HG02870 (cell line): ENCODE results near the gene KCNH1.

Experiments
- ATAC-seq: cut with Tn5 transposase; IDR thresholded peaks from one replicate; pipeline ENCODE4 v1.9.1; 2021; ENCODE audit warnings: mild to moderate bottlenecking, moderate library complexity; ENCODE audit not compliant: unreplicated experiment

Gene KCNH1

GRCh38 chr1:210655511-210655910 lies 478.4 kb downstream of the KCNH1 start:
- no peak for ATAC-seq

DNA sequence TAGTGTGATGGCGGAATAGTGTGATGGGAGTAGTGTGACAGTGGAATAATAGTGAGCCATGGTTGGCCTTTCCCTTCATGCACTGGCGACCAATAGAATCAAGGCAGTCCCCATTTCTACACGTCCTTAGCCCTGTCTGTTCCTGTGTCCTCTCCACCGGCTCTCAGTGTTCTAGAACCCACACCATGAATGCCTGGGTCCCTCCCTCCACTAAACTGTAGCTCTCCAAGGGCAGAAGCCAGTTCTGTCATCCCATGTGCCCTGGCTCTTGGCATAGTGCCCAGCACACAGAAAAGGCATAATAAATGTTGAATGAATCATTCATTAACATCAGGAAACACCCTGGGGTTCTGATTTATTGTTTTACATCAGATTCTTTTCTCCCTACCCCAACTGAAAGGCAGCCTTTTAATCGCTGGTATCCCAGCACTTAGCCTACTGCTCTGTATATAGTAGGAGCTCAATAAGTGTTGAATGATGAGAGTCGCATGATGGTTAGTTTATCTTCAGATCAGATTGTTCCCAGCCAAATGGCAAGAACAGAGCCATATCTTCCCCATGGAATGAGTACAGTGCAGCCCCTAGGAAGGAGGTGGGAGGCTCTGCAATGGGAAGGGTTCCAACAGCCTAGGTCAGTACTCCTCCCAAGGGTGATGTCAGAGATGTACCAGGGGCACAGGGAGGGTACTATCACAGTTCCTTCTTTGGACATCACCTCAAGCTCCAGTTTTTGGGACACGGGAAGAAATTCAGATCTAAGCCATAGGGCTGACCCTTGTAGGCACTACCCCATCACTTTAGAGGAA lies 479.6 kb downstream of the KCNH1 start:
- no peak for ATAC-seq

GRCh38 chr1:210653771-210654170 lies 480.2 kb downstream of the KCNH1 start:
- no peak for ATAC-seq

DNA sequence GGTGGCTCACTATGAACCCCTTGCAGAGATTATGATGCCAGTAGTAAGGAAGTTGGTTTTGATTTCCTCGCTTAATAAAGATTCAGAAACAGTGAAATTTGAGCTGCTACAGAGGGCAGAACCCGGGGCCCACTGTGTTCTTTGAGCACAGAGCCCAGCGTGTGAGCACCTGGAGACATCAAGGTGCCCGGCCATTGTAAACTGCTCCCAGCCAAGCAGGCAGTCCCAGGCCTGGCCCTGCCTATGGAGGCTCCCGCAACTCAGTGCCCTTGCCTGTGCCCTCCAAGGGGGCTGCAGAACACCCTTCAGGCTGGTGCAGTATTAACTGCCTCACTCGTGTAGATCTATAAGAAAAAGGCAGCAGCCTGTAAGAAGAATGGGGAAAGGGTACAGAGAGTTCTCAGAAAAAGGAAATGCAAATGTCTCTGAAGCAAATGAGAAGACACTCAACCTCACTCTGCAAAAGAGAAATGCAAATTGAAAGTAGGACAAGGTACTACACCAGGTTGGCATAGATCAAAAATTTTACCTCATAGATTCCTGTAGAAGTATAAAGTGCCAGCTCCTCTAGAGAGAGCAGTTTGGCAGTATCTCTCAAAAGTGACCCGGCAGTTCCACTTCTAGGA lies 481.5 kb downstream of the KCNH1 start:
- ATAC-seq = no peak

GRCh38 chr1:210650403-210650802 lies 483.5 kb downstream of the KCNH1 start:
- no peak for ATAC-seq

DNA sequence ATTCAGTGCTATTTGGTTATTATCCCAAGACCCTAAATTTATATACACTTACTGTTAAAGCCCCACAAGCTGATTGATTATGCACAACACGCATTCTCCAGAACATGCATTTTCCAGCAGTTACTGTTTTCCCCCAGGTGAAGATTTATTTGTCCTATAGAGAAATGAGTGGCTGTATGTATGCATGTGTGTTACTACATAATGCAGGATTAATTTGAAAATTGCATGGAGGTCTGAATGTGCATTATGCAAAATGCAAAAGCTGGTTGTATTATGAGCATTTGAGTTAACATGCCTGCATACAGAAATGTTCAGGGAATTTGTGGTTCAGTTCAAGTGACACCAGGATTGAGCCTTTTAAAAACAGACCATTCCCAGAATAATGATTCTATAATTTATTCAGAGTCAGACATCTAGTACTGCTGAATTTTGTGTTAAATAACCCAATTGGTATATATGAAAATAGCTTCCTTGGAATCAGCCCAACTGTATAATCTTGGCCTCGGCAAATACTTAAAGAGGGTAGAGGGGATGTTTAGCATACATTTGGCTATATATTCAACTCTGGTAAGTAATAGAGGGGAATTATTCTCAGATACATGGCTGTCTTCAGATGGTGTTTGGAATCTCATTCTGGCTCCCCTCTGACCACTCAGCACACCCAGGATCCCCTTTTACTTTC lies 485.2 kb downstream of the KCNH1 start:
- ATAC-seq = no peak

DNA sequence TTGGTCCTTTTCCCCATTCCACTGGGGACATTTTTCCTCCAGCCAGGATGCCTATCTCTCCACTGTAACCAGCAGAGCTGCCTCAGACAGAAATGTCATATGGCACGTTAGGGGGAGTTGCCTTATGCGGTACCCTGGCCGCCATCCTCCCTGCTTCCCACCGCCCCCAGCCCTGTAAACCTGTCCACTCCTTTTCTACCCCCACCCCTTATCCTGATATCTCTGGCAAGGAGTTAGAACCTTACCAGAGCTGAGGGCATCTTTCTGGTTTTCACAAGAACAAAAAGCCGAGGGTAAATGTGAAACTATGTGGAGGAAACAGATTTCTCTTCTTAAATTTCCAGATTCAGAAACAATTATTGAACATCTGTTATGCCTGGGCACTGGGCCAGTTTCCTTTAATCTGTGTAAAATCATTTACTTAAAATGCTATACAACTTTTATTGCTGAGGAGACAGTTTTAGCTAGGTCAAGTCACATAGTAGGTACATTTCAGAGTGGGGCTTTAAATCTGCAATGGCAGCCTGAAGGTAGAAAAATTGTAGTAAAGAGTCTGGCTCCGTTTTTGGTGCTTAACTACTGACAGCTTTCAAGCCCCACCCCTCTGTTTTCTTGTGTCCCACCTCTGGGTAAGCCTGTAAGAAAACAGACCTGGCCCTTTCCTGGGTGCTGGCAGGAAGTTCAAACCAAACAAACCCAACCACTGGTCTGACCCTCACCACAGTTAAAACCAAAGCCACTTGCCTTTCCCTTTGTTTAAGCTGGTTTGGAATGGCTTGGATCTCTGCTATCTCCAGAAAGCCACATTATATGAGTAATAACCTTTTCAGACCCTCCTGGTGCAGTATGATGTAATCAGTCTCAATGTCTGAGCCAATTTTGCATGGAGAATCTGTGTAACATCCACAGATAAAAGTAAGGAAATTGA lies 486.3 kb downstream of the KCNH1 start:
- no peak for ATAC-seq

DNA sequence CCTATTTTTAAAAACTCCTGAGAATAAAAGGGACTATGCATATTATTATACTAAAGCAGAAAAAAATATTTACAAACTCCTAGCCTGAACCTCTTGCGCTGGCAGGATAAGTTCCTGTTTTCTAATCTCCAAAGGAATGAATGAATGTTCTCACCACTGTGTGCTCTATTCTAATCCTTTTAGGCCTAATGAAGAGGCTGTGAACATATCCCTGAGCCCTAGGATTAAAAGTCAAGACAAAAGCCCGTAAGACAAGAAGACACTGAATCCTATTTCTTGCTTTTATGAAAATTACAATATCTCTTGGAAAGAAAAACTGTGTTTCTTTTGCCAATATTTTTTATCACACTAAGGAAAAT lies 487.7 kb downstream of the KCNH1 start:
- no peak for ATAC-seq

DNA sequence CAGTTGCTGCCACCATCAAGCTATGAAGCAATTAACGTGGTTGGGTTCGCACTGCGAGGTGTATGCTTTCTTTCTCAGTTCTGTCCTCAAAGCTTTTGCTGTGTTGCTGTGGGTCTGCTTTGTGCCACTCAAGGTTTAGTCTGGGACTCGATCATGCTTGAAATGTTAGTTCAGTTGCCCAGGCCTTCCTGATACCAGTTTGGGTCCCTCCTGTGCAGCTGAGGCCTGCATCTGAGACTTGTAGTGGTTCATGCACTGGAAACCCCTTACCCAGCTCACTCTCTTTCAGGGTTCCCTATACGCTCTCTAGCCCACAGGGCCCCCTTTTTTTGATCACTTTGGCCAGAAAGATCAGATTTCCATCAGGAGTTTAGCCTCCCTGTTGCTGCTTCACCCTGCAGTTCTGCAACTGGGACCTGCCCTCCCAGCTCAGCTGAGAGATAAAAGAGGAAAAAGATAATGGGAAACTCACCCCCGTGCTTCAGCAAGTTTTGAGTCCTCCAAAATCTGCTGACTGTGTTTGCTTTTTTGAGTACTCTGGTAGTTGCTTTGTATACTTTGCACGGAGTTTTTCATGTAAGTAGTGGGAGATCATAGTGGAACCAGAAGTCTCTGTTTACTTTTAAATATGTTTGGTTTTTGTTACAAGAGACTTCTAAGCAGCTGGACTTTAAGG lies 488.2 kb downstream of the KCNH1 start:
- ATAC-seq = no peak

DNA sequence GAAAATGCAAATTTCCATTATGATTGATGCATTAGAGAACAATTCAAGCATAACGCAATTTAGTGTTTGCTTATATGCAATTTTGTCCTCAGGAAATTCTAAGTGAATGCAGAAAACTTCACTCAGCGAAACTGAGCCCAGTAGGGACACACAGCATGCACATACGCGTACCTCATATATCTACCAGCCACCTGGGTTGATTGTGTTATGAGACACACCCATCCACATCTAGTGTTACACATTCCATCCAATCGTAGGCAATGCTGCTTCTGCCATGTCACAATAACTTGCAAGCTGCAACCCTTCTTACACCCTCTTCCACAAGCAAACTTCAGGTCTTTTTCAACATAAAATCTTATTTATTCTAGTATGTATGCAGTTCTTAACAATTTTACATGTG lies 492.4 kb downstream of the KCNH1 start:
- ATAC-seq = no peak

DNA sequence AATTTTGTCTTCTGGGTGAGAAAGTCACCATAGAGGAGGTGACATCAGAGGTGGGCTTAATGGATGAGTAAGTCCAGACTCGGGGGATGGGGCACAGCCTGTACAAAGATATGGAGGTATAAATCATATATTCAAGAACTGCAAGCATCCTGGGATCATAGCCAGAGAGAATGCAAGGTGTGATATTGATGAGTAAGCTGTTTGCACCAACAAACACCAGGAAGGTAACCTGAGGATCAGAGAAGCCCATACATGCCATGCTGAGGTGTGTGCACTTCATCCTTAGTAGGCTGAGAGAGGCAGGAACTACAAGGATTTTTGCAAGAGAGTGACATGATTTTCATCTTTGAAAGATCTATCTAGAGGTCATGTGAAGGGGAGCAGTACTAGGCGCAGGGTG lies 498.8 kb downstream of the KCNH1 start:
- no peak for ATAC-seq

DNA sequence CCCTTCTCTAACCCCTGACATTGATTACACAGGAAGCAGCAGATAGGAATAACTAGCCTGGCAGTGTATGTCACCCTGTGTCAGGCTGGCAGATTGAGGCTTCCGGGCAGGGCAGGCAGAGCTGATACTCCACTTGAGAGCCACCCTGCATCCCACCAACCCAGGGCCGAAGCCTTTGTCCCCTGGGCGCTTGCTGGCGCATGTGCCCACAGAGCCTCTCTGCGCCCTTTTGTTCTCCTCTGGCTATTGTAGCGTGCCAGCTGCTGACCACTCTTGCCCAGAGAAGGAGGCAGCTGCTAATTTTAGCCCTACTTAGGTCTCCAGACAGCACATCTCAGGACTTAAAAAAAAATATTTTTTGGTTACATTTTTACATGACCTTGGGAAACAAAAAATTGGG lies 500.3 kb downstream of the KCNH1 start:
- ATAC-seq = no peak

- ATAC-seq = no peak
Observed at GRCh38 chr1:210633140-210633539, 500.8 kb downstream of the KCNH1 start.

GRCh38 chr1:210631399-210631798 lies 502.5 kb downstream of the KCNH1 start:
- no peak for ATAC-seq

GRCh38 chr1:210629276-210629675 lies 504.7 kb downstream of the KCNH1 start:
- no peak for ATAC-seq

DNA sequence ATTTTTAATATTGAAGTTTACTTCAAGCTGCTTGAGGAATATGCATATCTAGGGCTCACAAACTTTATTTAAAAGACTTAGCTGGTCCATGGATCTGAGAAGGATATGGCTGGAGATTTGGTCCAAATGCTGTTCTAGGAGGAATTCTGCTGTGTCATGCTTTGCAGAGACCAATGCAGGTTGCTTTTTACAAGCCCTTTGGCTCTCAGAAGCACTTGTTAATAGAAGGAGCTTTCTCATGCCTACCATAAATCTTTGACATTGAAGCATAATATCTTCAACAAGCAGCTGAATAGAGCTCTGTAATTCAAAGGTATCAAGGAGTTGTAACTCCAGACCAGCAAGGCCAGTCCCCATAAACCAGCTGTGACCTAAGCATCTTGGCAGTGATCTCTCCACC lies 506.2 kb downstream of the KCNH1 start:
- ATAC-seq = no peak
